ENCODE results near the gene SPECC1L.

SPECC1L gene

GRCh38 chr22:24376002-24376401 lies 105.4 kb downstream of the SPECC1L start:
- no peak for DNase-seq

- peak; percentile 45 to 68 for DNase-seq
Measured at GRCh38 chr22:24376586-24376985, 106.0 kb downstream of the SPECC1L start.

DNA sequence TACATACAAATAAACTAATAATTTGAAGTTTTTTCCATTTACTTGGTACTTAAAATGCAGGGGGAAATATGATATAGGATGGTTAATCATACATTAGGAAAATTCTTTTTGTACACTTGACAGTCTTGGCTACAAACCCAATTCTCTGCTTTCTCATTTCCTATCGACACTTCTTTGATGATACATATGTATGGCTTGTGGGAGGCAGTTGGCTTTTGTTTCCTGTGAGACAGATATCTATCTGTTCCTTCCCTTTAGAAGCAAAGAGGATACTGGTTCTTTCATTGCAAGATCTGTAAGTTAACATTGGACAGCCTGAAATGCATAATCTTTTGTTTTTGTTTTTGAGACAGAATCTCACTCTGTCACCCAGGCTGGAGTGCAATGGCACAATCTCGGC lies 108.9 kb downstream of the SPECC1L start:
- DNase-seq: no peak

GRCh38 chr22:24380220-24380904 lies 109.7 kb downstream of the SPECC1L start:
- DNase-seq: no peak

DNA sequence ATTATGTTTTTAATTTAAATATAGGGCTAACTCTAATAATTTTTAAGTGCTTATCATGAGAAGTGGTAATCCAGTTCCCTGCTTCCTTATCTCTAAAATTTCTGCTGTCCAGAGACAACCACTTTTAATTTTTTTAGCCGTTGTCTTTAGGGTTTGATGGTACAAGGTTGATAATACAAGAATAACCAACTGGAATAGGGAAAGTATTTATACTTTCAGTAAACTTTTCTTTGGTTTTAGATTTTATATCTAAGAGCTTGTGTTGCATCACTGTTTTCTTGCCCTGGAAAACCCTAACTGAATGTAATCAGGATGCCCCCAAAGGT lies 110.2 kb downstream of the SPECC1L start:
- DNase-seq: no peak

DNA sequence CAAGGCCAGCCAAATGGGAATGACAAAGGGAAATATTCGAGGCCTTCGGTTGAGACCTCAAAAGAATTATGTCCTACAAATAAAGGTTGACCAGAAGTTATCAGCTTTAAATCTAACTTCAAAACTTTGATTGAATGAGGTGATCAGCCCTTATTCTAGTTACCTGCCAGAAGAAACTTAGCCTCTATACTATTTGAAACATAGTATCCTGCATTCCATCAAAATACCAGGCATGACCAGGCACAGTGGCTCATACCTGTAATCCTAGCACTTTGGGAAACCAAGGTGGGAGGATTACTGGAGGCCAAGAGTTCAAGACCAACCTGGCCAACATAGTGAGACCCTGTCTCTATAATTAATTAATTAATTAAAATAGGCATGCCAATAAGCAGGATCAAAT lies 112.4 kb downstream of the SPECC1L start:
- DNase-seq: no peak

GRCh38 chr22:24384131-24384530 lies 113.5 kb downstream of the SPECC1L start:
- DNase-seq: peak; percentile 55 to 68

- DNase-seq: no peak
Measured at GRCh38 chr22:24386937-24387471, 116.4 kb downstream of the SPECC1L start.

DNA sequence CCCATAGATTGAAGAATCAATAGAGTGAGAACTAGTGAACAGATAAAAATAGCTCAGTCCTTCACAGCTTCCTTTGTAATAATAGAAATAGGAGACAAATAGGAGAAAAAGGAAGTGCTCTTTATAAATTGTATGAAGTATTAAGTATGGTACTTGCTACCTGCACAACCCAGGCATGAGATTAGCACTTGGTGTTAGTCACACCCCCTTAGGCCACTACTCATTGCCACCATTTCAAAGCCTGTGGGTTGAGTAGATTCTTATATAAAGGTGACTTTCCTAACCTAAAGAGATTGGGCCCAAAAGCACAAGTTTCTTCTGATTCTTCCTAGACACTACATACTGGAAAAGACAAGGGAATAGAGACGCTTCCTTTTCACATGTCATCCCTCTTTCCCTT lies 119.0 kb downstream of the SPECC1L start:
- no peak for DNase-seq

DNA sequence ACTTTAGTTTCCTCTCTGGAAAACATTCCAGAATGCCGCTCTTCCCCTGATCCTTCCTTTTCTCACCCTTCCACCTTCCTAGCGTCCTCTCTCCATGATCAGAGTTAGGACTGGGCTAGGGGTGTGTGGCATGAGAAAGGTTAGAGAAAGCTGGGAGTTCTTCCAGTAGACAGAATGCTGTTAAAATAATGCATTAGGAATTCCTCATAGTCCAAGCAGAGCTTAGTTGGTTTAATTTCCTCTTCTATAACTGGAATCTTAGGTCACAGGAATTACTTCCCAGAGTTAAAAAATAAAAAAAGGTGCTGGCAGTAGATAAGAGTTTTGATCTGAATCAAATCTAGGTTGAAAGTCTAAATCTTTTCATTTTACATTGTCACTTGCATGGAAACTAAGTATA lies 119.5 kb downstream of the SPECC1L start:
- no peak for DNase-seq

DNA sequence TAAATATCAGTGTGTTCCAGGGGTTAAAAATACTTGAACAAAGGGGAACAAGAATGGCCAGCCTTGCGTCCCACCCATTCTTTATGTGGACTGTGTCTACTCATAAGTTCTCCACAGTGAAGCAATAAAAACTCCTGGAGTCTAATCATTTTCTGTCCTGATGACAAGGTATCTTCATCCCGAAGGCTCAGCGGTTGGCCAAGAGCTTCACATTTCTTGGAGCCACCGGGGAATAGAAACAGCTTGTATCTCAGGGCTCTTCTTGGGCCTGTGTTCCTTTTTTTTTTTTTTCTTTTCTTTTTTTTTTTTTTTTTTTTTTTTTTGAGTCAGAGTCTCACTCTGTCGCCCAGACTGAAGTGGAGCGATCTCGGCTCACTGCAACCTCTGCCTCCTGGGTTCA lies 119.9 kb downstream of the SPECC1L start:
- DNase-seq: peak; percentile 43 to 51

- DNase-seq: peak; percentile 59 to 67
Measured at GRCh38 chr22:24391836-24392217, 121.2 kb downstream of the SPECC1L start.

DNA sequence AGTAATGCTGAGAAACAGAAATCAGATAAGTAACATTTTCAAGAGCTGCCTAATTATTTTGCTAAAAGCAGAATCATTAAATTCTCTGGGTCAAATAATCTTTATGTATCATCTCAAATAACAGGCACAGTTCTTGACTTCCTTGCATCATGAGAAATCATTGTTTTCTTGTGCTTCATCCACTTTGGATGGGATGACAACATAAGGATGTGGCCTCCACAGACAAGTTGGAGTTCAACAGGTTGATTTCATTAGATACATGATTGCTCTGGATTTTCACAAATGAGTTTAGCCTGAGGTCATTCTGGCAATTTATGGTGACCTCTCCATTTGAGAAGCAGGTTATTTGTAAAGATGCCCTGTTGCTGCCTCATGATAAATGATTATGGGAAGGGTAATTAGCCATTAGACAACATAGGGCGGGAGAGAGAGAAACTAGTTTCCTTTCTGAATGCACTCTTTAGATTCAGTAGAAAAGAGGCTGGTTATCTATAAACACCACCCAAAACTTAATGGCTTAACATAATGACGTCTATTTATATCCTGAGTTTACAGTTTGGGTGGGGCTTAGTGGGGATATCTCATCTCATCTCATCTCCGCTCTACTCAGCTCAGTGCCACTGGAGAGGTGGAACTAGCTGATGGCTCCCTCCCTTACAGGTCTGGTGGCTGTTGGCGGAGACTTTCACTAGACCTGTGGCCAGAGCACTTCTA lies 121.7 kb downstream of the SPECC1L start:
- DNase-seq: no peak

GRCh38 chr22:24393012-24393559 lies 122.5 kb downstream of the SPECC1L start:
- DNase-seq: no peak

- DNase-seq: peak; percentile 56 to 64
Measured at GRCh38 chr22:24393848-24394247, 123.2 kb downstream of the SPECC1L start.

- no peak for DNase-seq
Measured at GRCh38 chr22:24394254-24394653, 123.6 kb downstream of the SPECC1L start.

DNA sequence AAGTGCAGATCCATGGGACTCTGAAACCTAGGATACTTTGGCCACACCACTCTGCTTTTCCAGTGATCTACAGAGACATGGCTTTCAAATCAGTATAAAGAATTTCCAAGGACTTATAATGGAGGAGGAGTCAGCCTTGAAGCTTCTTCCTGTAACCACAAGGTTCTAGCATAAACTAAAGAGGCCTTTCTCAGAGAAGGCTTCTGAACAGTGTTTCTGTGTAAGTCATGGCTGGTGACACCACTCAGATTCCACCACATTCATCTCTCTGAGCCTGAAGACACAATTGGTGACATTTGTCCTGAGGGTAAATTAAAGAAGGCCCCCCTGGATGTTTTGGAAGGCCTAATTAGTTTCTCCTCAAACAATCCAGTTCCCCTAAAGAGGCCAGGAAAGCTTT lies 127.8 kb downstream of the SPECC1L start:
- no peak for DNase-seq

DNA sequence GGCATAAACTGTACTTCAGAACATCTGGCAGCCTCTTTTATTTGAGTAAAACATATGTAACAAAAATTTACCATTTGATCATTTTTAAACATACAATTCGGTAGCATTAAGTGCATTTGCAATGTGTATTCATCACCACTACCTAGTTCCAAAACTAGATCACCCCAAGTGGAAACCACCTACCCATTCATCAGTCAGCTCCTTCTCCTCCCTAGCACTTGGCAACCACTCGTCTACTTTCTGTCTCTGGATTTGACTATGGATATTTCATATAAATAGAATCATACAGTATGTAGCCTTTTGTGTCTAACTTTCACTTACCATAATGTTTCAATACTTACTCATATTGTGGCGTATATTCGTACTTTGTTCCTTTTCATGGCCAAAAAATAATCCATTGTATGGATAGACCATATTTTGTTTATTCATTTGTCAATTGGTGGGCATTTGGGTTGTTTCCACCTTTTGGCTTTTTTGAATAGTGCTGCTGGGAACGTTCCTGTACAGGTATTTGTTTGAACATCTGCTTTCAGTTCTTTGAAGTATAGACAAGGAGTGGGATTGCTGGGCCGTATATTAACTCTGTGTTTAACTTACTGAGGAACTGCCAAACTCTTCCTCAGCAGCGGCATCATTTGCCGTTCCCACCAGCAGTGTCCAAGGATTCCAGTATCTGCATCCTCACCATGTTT lies 129.5 kb downstream of the SPECC1L start:
- peak in 1 of 2 donors; percentile 46 for DNase-seq

DNA sequence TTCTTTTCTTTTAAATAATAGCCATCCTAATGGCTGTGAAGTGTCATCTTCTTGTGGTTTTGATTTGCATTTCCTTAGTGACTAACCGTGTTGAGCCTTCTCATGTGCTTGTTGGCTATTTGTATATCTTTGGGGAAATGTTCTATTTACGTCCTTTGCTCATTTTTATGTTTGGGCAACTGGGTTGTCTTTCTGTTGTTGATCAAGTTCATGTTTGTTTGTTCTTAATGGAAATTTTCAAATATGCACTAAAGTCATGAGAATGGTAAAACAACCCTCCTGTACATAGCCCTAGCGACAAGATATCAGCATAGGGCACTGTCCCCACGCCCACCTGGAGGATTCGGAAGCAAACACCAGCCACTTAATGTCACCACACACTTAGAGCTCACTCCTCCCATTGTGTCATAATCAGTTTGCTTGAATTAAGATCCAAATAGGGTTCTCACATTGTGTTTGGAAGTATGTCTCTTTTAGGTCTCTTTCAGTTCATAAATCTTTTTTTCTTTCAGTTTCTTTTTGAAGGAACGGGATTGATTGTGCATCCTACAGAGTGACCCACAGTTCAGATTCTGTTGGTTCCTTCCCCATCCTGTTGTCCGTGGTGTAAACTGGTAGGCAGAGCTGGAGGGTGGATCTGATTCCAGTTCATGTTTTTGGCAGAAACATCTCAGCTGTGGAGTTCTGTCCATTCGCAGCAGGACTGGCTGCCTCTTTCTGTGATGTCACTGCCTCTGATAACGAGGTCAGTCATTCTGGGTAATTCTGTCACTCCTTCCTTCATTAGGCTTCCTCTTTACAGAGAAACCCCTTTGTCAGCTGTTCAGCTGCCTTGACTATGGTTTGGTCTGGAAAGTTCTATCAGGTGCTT lies 130.3 kb downstream of the SPECC1L start:
- peak; percentile 76 to 88 for DNase-seq

GRCh38 chr22:24401931-24402367 lies 131.3 kb downstream of the SPECC1L start:
- DNase-seq: peak in 1 of 2 donors; percentile 38

DNA sequence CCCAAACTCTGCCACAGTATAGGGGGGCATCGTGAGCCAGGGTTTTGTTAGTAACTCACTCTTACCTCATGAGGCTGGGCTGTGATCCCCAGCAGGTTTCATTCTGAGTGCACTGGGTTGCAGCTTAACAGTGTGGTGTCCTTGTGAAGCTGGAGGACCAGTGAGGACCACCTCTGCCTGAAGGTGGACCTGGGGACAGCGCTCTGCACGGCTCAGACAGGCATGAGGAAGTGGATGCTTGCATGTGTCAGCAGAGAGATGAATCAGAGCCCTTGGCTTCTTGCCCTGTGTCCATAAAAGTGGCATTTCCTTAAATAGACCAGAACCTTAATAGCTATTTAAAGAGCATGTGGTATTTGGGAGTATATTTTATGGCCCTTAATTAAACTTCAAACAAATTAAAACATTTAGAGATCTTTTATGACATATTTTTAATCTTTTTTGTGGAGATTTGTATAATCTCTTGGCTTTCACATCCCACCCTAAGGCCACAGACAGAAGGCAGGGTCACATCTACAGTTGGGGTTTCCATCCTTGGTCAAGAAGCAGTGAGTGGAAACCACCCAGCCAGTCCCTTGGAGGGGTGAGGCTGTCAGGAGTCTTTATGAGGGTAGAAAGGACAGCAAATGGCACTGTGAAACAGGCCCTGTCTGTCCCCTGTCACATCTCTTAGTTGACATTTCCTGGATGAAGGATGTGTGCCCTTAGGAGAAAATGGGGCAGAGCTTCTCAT lies 132.0 kb downstream of the SPECC1L start:
- DNase-seq: peak; percentile 97 to 98

- peak in 1 of 2 donors; percentile 7 for DNase-seq
Measured at GRCh38 chr22:24403346-24403745, 132.7 kb downstream of the SPECC1L start.
